Stimulated activated CD8-positive, alpha-beta memory T cell treated with anti-CD3 and anti-CD28 coated beads, Interleukin-15, amount 100 ng/mL, for 24 hours (primary cell): Measurements from ENCODE around the gene TGM2.

Experiments
- DNase-seq: peaks from one replicate; pipeline ENCODE4 v3.0.0-alpha.2; 2020; ENCODE audit warnings: low read depth

The TGM2 gene

DNA sequence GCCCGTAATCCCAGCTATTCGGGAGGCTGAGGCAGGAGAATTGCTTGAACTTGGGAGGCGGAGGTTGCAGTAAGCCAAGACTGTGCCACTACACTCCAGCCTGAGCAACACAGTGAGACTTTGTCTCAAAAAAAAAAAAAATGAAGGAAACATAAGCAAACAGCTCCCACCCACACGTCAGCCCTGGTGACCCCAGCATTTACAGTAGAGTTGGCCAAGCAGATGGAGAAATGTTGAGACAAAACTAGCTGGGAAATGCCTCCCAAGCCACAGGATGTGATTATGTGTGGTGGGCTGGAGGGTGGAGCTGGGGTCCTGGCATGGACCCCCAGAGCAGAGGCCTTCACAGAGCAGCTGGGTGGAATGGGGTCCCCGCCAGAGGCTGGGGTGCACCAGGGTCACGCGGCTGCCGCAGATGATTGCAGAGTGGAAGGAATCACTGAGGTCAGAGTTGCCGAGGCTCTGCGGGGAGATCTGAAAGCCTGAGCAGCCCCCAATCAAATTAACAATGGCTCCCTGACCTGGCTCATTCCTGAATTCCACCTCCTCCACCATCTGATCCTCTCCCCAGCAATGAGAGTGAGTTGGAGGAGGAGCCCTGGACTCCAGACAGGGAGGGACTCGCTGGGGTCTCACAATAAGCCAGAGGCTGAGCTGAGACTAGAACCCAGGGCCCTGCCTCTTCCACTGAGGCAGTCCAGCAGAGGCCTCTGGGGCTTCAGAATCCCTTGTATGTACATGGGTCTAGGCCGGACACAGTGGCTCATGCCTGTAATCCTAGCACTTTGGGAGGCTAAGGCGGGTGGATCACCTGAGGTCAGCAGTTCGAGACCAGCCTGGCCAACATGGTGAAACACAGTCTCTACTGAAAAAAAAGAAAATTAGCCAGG lies 34.7 kb upstream of the TGM2 start:
- DNase-seq: no peak

DNA sequence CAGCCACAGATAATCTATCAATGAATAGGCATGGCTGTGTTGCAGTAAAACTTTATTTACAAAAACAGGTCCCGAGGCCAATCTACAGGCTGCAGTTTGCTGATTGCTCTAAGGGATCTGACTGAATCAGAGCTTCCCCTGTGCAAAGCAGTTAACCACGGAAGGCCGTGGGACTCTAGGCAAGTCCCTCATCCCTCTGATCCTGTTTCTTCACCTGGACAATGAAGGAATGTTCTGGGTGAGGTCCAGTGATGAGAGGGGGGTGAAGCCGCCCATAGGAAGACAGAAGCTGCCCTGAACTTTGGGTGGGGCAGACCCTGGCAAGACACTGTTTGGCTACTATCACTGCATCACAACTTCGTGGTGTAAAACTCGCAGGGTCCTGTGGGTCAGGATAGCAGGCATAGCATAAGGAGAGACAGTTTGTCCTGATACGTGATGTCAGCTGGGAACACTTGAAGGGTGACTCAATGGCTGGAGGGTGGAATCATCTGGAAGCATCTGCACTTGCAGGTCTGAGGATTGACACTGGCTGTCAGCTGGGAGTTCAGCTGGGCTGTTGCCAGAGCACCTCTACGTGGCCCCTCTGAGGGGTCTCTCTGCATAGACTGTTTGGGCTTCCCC lies 33.3 kb upstream of the TGM2 start:
- no peak for DNase-seq

DNA sequence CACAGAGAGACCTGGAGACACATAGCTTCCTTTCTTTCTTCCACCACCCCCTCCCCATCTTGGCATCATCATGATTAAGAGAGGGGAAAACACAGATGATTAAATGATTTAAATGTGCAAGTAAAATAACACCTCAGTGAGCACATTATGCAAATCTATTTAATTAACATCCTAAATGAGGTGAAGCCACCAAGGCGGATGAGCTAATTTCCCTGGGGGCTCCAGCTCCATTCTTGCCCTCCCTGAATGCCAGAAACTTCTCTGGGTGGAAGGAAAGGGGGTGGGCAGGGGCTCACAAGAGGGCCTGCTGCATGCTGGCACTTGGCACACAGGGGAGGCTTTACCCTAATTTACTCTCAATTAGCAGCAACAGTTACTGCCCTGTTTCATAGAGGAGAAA lies 32.5 kb upstream of the TGM2 start:
- no peak for DNase-seq

DNA sequence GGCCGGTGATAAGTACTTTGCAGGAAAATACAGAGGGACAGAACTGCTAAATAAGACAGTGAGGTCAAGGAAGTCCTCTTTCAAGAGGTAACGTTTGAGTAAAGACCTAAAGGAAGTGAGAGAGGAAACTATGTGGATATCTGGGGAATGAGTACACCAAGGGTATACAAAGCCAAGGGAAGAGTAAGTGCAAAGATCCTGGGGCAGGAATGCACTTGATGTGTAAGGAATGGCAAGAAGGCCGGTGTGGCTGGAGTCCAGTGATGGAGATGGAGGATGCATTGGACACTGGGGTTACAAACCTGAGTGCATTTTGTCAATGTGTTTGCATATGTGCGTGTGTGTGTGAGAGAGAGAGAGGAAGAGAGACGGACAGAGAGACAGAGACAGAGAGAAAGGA lies 32.1 kb upstream of the TGM2 start:
- no peak for DNase-seq

DNA sequence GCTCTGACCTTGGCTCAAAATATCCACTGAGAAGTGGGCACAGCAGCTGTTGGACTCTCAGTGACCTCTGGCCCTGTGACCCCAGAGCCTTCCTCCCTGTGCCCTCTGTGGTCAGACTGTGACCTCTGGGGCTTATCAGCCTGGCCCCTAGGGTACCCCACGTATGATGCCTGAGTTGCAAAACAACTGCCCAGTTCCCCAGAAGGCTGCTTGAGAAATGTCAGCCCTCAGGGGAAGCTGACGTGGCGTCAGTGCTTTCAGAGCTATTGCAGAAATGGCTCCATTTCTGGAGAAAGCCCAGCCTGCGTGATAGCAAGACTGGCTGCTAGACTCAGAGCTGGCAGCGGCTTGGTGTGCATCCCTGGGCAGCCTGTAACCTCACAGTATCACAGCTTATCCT lies 31.5 kb upstream of the TGM2 start:
- DNase-seq: no peak

DNA sequence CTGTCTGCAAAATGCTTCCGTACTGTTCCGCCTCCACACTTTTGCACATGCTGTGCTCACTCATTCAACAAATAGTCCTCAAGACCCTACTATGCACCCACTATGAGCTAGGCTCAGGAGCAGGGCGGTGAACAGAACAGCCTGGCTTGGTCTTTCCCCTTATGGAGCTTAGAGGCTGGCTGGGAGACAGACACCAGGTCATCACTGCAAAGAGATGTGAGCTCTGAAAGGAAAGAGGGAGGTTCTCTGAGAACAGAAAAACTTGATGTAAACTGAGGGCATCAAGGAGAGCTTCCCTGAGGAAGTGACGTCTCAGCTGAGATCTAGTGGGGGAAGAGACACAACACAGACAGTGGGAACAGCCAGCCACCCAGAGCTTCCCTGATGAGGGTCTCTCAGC lies 31.0 kb upstream of the TGM2 start:
- no peak for DNase-seq

DNA sequence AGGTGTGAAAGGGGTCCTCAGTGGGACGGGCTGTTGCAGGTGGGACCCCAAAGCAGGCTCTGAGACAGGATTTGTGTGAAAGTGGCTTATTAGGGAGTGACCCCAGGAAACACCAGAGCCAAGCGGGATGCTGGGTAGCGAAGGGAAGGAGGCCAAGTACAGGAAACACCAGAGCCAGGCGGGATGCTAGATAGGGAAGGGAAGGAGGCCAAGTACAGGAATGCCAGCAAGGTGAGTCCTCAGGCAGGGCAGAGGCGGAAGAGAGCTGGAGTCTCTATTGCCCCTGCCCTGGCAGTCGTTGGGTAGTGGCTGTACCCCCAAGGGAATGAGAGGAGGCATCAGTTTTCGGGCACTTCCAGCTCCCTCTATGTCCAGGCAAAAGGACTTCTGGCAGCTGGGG lies 30.5 kb upstream of the TGM2 start:
- no peak for DNase-seq

DNA sequence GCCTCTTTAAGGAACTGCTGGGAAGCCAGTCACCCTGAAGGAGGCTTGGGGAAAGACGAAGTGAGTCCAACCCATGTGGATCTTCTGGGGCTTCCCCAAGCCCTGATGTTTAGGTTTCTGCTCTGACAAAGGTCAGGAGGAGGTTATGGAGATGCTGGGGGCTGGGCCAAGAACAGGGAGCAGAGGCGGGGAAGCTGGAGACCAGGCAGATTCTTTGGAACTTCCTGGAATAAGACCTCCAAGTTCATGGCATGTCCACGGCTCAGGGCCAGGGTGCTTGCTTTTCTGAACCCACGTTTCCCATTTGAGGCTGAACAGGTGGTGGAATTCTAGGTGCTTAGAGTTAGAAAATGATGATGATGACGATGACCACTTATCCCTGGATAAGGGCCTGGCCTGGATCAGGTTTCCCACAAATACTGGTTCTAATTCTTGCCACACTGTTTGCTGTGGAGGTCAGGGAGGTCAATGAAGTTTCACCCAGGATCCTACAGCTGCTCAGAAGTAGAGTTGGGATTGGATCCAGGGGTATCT lies 30.0 kb upstream of the TGM2 start:
- no peak for DNase-seq

DNA sequence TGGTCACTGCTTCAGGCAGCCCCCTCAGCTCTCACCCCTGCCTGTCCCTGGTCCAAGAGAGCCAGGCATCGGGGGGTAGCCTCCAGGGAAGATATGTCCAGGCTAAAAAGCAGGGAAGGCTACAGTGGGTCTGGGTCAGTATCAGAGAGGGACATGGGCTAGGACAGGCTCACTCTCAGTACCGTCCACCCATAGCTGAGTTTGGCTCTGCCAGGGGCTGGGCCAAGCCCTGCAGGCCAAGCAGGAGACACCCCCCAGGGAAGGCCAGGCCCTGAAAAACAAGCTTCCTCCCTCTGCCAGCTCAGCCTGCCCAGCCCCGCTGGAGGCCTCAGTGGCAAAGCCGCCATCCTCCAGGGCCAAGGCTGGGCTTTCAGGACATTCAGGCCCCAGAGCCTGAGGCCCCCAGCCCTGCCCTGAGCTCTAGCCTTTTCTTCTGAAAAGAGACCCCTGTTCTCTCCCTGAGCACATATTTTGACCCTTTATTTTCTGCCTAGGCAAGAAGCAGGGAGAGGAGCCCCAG lies 28.6 kb upstream of the TGM2 start:
- no peak for DNase-seq

DNA sequence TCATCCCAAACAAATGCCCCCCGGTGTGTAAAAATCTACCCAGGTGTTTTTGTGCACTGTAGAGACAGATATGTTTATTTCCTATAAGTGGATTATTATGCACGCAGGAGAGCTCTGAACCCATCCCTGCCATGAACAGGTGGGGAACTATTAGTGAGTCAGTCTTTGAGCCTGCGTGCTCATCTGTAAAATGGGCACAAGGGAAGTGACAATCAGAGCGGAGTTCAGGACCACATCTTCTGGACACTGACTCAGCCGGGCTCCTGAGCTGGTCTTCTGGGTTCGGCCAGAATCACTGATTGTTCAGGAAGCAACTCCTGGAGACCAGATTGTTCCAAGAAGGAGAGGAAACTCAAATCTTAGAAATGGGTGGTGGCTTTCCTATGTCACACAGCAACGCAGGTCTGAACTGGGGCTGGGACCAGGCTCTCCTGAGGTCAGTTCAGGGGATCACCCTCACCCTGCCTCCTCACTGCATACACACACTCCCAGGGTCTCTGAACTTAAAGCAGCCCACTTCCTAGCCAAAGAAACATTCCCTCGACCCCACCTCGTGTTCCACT lies 27.3 kb upstream of the TGM2 start:
- DNase-seq: no peak

DNA sequence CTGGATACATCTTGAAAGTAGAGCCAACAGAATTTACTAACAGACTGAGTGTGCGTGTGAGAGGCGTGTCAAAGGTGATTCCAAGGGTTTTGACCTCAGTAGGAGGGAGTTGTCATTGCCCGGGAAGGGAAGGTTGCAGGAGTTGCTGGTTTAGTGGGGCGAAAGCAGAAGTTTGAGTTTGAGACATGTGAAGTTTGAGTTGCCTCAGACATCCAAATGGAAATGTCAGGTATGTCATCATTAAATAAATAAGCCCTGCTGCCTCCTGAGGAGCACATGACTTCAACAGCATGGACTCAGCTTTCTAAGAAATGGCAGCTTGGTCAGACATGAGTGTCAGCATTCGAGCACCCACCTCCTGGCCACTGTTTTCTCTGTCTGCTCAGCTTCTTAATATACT lies 26.6 kb upstream of the TGM2 start:
- no peak for DNase-seq

DNA sequence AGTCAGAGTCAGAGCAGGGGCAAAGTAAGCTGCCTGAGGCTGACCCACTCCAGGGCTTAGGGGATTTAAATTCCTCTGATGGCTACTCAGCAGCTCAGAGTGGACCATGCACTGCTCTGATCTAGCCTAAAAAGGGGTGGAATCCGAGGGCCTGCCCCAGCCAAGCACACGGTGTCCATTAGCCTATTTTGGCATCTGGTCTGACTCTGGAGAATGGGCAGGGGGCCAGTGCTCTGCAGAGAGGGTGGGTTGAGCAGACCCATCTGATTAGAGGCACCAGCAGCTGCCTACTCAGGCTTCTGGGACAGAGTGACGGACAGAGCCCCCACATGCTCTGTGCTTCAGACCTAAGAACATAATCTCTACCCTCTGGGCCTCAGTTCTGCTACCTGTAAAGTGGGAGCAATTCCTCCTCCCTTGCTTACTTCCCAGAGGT lies 25.9 kb upstream of the TGM2 start:
- DNase-seq: no peak

DNA sequence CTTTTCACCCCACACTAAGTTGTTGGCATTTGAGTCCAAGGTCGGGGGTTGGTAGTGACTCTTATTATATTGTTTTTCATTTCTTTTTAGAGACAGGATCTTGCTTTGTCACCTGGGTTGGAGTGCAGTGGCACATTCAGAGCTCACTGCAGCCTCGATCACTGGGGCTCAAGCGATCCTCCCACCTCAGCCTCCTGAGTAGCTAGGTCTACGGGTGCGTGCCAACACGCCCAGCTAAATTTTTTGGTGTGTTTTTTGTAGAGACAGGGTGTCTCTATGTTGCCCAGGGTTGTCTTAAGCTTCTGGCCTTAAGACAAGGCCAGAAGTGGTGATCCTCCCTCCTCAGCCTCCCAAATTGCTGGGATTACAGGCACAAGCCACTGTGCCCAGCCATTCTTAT lies 25.1 kb upstream of the TGM2 start:
- no peak for DNase-seq

DNA sequence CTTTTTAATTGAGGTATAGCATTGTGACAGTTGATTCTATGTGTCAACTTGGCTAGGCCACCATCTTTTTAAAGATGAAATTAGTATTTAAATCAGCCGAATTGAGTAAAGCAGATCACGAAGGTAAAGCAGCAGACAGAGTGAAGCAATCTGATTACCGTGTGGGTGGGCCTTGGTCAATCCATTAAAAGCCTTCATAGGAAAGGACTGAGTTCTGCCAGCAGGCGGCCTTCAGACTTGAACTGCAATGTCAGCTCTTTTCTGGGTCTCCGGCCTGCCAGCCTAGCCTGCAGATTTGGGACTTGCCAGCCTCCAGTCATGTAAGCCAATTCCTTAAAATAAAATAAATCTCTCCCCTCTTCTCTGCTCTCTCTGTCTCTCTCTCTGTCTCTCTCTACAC lies 22.4 kb upstream of the TGM2 start:
- no peak for DNase-seq

DNA sequence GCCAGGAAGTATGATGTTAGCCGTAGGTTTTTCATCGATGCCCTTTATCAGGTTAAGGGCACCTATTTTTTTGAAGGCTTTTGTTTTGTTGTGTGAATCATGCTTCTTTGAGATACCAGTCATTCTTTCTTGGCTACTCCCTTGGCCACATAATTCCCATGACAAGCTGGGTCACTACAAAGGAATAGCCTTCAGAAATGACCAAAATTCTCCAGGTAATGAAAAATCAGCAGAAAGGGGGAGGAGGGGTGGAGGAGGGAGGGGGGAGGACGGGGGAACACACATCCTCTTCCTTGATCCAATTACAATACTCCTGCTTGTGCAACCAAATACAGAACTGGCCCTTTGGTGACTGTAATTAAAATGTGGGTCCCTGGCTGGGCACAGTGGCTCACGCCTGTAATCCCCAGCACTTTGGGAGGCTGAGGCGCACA lies 21.7 kb upstream of the TGM2 start:
- DNase-seq: no peak

DNA sequence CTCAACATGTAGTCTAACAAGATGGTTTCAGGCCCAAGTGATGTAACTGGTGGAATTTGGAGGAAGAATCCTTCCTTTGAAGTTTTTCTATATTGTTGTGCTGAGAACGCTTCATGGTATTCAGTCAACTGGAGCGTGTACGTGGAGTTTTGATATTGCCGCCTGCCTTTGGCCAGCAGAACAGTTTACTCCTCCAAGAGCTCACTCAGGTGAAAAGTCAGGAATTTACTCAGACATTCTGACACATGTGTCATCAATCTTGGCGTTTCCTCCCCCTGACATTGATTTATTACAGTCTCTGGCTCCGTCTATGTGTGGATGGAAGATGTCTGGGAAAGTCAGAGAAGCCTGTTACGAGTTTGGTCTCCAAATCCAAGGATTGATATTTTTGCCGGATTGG lies 19.0 kb upstream of the TGM2 start:
- DNase-seq: no peak

DNA sequence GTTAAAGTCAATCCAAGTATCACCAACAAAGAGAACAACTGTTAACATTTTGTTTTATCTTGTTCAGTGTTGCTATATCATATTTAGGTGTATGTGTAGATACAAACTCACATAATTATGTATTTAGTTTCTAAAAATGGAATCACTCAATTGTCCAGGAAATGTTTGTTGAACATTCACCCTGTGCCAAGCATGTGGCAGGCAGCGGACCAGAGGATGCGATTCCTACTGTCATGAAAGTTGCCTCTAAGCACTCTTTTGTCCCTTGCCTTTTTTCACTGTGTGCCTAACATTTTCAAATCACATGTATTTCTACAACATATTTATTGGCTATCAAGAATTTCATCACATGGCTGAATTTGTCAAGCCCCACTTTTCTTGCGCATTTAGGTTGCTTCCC lies 16.9 kb upstream of the TGM2 start:
- DNase-seq: no peak

DNA sequence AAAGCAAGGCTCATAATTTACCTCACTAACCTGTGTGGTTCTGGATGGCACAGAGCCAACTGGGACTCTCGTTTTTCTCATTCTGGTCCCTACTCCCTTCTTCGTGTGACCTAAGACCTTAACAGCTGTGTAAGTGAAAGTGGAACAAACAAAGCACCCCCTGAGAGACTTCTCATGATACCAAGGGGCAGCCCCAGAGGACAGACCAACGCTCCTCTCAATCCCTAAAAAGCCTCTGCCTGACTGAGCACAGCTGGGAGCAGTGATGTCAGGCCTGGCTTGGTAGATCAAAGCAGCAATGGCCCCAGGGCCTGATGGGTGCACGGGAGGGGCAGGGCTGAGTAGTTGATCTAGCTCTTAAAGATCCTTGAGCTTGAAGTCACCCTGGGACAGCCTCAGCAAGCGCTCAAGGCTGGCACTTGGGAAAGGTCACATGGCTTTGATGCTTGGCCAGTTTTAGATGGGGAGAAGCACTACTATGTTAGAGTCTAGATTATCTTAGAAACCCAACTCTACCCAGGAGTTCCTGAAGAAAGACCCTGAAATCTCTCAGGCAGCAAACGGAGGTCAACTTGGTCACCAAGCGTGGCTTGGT lies 16.2 kb upstream of the TGM2 start:
- no peak for DNase-seq

DNA sequence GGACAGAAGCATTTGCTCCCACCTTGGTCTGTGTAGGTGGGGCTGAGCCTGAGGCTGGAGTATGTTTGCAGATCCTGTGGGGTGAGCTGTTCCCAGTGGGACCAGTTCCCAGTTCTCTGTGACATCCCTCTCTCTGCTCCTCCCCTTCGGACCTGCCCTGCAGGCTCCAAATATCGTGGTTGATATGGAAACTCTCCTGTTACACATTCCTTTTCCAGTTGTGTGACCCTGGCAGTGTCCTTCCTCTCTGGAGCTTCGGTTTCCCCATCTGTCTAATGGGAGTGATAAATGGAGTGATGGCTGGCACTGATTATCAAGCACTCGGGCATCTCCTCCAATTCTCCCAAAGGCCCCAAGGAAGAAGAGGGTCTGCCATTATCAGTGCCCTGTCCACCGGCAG lies 15.7 kb upstream of the TGM2 start:
- DNase-seq: no peak

DNA sequence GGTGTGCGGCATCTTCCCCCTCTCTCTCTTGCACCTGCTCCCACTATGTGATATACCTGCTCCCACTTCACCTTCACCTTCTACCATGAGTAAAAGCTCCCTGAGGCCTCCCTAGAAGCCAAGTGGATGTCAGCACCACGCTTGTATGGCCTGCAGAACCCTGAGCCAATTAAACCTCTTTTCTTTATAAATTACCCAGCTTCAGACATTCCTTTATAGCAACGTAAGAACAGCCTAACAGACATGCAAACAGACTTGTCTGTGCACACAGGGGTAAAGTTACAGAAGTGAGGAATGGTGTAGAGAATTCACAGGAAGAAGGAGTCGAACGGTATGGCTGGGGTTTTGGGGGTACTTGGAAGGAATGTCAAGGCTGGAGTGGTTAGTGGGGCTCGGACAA lies 14.8 kb upstream of the TGM2 start:
- no peak for DNase-seq

DNA sequence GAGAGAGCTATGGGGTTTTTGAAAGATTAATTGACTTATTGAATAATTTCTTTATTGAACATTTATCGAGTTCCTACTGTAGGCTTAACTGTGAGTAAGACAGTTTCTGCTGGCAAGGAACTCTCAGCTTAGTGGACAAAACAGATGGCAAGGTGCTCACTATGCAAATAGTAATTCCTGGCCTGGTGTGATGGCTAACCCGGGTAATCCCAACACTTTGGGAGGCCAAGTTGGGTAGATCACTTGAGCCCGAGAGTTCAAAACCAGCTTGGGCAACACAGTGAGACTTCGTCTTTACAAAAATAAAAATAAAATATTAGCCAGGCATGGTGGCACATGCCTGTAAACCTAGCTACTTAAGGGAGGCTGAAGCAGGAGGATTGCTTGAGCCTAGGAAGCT lies 13.5 kb upstream of the TGM2 start:
- no peak for DNase-seq

DNA sequence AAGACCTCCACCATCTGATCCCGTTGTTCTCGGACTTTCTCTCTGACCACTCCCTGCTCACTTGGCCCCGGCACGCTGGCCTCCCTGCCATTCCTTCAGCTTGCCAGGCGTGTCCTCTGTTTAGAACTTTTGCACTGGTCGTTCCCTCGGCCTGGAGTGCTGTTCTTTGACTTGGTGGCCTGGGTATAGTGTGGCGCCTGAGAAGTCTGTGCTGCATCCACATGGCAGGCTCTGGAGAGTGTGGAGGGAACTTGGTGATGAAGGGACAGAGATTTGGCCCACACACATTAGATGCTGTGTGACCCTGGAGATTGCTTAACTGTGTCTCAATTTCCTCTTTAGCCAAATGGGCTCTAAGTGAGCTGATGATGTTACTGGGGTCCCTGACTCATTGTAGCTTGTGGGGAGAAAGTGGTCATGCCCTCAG lies 13.0 kb upstream of the TGM2 start:
- no peak for DNase-seq

DNA sequence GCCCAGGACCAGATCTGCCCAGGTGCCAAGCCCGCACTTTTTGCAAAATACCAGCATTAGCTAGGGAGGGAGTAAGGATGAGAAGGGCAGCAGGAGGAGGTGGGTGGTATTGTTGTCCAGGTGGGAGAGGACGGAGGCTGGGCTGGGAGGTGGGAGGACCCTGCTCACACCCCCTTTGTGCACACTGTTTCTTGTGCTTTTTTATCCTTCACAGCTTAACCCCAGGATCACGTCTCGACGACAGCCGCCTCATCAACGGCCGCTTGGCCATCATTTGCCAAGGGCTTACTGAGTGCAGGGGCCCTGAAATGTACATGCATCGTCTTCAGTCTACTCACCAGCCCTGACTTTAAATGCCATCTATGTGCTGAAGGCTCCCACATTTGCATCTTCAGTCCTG lies 12.1 kb upstream of the TGM2 start:
- DNase-seq: no peak
